ENCODE results near the gene DNM3. TPM values are rescaled to one million over a fixed set of nuclear protein-coding genes. Genes with fewer than 3 reads are reported as not detected.

The DNM3 gene
- total and polyA plus RNA-seq, 2 donors (not counting 1 experiment from before 2014, with no cell fraction given) = 1.0 to 1.3 TPM

GRCh38 chr1:171852272-171852671 lies 11.0 kb downstream of the DNM3 start:
- H3K36me3 ChIP-seq (replicated peaks in 1 of 2; ENCODE audit: control extremely low read depth in 1 of 2, control insufficient read depth in 1 of 2, extremely low read depth in 1 of 2, insufficient read depth in 2 of 2, low read length in 1 of 2) = no peaks in the 10 kb centered on the region
- intact Hi-C loops (cut with micrococcal nuclease) = no loop called here
- no peak overlapping the region for H3K4me3 Mint-ChIP-seq
- no peaks in the 10 kb centered on the region for H3K27me3 ChIP-seq (replicated peaks in 1 of 4; ENCODE audit: control extremely low read depth in 1 of 4, control insufficient read depth in 3 of 4, insufficient read depth in 4 of 4, low read length in 3 of 4)
- no peak overlapping the region for H3K27ac Mint-ChIP-seq
- H3K4me1 Mint-ChIP-seq = no peaks in the 10 kb centered on the region
- no peaks in the 10 kb centered on the region for H3K9me3 ChIP-seq (ENCODE audit: control extremely low read depth in 1 of 3, control insufficient read depth in 2 of 3, insufficient read depth in 1 of 3, low read length in 2 of 3)
- H3K27me3 Mint-ChIP-seq = peaks cover 18% of the 10 kb centered on the region
- no peaks in the 10 kb centered on the region for H3K79me2 ChIP-seq (ENCODE audit: control insufficient read depth, insufficient read depth, low read length)
- TF ChIP-seq EZH2 (IDR thresholded peaks at IDR 0.05; ENCODE audit: borderline replicate concordance, insufficient read depth, low read depth, low read length, poor library complexity, severe bottlenecking) (no peak), CTCF (IDR thresholded peaks at IDR 0.05) (no peak)
- no peak overlapping the region for H3K4me3 ChIP-seq (ENCODE audit: control extremely low read depth in 1 of 5, extremely low read depth in 1 of 5, insufficient read depth in 1 of 5, low read depth in 2 of 5, low read length in 4 of 5)
- DNase-seq (no peak), ATAC-seq (ENCODE audit: low read depth) (no peak)
- no peak overlapping the region for H3K9ac ChIP-seq (ENCODE audit: low read length)
- ChIA-PET POLR2A (no interaction called here), CTCF (interaction anchor here (1.5 kb wide), 1 partner anchor 52 kb away, joined by 4 read pairs; no protein-coding TSS in a partner anchor)
- peaks cover 5% of the 10 kb centered on the region for H3K9me3 Mint-ChIP-seq (ENCODE audit: insufficient read depth)
- no peaks in the 10 kb centered on the region for H3K4me1 ChIP-seq (ENCODE audit: control insufficient read depth in 2 of 2, insufficient read depth in 2 of 2, low read length in 2 of 2)
- no peak overlapping the region for H2AFZ ChIP-seq (ENCODE audit: insufficient read depth, low read depth, low read length, poor library complexity, severe bottlenecking)
- H3K4me2 ChIP-seq (replicated peaks; ENCODE audit: low read depth, low read length, poor library complexity, severe bottlenecking) = no peak overlapping the region
- no peak overlapping the region for H3K27ac ChIP-seq (ENCODE audit: low read length in 2 of 2)
- no peaks in the 10 kb centered on the region for H4K20me1 ChIP-seq (ENCODE audit: control insufficient read depth, insufficient read depth, low read length, poor library complexity, severe bottlenecking)

- peaks cover 5% of the 10 kb centered on the region for H3K9me3 Mint-ChIP-seq (ENCODE audit: insufficient read depth)
- H3K4me3 Mint-ChIP-seq = no peak overlapping the region
- no peaks in the 10 kb centered on the region for H3K79me2 ChIP-seq (ENCODE audit: control insufficient read depth, insufficient read depth, low read length)
- ChIA-PET POLR2A (no interaction called here), CTCF (no interaction called here)
- H3K4me3 ChIP-seq (ENCODE audit: control extremely low read depth in 1 of 5, extremely low read depth in 1 of 5, insufficient read depth in 1 of 5, low read depth in 2 of 5, low read length in 4 of 5) = no peak overlapping the region
- H3K4me1 ChIP-seq (ENCODE audit: control insufficient read depth in 2 of 2, insufficient read depth in 2 of 2, low read length in 2 of 2) = no peaks in the 10 kb centered on the region
- no peak overlapping the region for H3K4me2 ChIP-seq (replicated peaks; ENCODE audit: low read depth, low read length, poor library complexity, severe bottlenecking)
- H3K27ac Mint-ChIP-seq = no peak overlapping the region
- no peaks in the 10 kb centered on the region for H3K27me3 ChIP-seq (replicated peaks in 1 of 4; ENCODE audit: control extremely low read depth in 1 of 4, control insufficient read depth in 3 of 4, insufficient read depth in 4 of 4, low read length in 3 of 4)
- whole genome bisulfite sequencing (ENCODE audit: insufficient coverage) = no CpG with 5 or more reads among the region's 1 CpG
- DNase-seq = no peak
- no peak overlapping the region for H3K9ac ChIP-seq (ENCODE audit: low read length)
- no peaks in the 10 kb centered on the region for H3K4me1 Mint-ChIP-seq
- H4K20me1 ChIP-seq (ENCODE audit: control insufficient read depth, insufficient read depth, low read length, poor library complexity, severe bottlenecking) = no peaks in the 10 kb centered on the region
- H3K27ac ChIP-seq (ENCODE audit: low read length in 2 of 2) = no peak overlapping the region
- intact Hi-C loops (cut with micrococcal nuclease) = no loop called here
- peaks cover 24% of the 10 kb centered on the region for H3K27me3 Mint-ChIP-seq
- H2AFZ ChIP-seq (ENCODE audit: insufficient read depth, low read depth, low read length, poor library complexity, severe bottlenecking) = no peak overlapping the region
- ATAC-seq (ENCODE audit: low read depth) = no peak
- TF ChIP-seq EZH2 (IDR thresholded peaks at IDR 0.05; ENCODE audit: borderline replicate concordance, insufficient read depth, low read depth, low read length, poor library complexity, severe bottlenecking) (no peak), CTCF (IDR thresholded peaks at IDR 0.05) (no peak)
- peaks cover 0 to 3% (median 0%) of the 10 kb centered on the region in 3 donors for H3K9me3 ChIP-seq (ENCODE audit: control extremely low read depth in 1 of 3, control insufficient read depth in 2 of 3, insufficient read depth in 1 of 3, low read length in 2 of 3)
- H3K36me3 ChIP-seq (replicated peaks in 1 of 2; ENCODE audit: control extremely low read depth in 1 of 2, control insufficient read depth in 1 of 2, extremely low read depth in 1 of 2, insufficient read depth in 2 of 2, low read length in 1 of 2) = no peaks in the 10 kb centered on the region
Measured at GRCh38 chr1:171855381-171855780, 14.1 kb downstream of the DNM3 start.
